ENCODE measurements around the gene AHSP.

Gene AHSP

GRCh38 chr16:31530405-31530804, 2.7 kb downstream of the AHSP start:
- no peaks in the 10 kb centered on the region for H3K36me3 Mint-ChIP-seq (ENCODE audit: low read depth)
- H3K27ac Mint-ChIP-seq: no peak overlapping the region
- no peak for DNase-seq
- TF ChIP-seq CTCF (IDR thresholded peaks at IDR 0.05): no peak
- no peaks in the 10 kb centered on the region for H3K9me3 Mint-ChIP-seq
- H3K4me1 Mint-ChIP-seq: peaks cover 13% of the 10 kb centered on the region
- peaks cover 14% of the 10 kb centered on the region for H3K27me3 Mint-ChIP-seq (ENCODE audit: low read depth, poor library complexity)
- H3K4me3 Mint-ChIP-seq: peak overlapping the region; percentile 78

GRCh38 chr16:31531096-31531495, 3.4 kb downstream of the AHSP start:
- no peak for DNase-seq
- H3K27ac Mint-ChIP-seq: no peak overlapping the region
- no peaks in the 10 kb centered on the region for H3K36me3 Mint-ChIP-seq (ENCODE audit: low read depth)
- H3K4me3 Mint-ChIP-seq: no peak overlapping the region
- peaks cover 18% of the 10 kb centered on the region for H3K27me3 Mint-ChIP-seq (ENCODE audit: low read depth, poor library complexity)
- peaks cover 13% of the 10 kb centered on the region for H3K4me1 Mint-ChIP-seq
- H3K9me3 Mint-ChIP-seq: peaks cover 6% of the 10 kb centered on the region
- no peak for TF ChIP-seq CTCF (IDR thresholded peaks at IDR 0.05)

- Mint-ChIP-seq H3K9me3 (peaks cover 7% of the 10 kb centered on the region), H3K4me3 (no peak overlapping the region), H3K36me3 (ENCODE audit: low read depth) (no peaks in the 10 kb centered on the region), H3K27me3 (ENCODE audit: low read depth, poor library complexity) (peaks cover 21% of the 10 kb centered on the region), H3K4me1 (peaks cover 13% of the 10 kb centered on the region), H3K27ac (no peak overlapping the region)
- DNase-seq: no peak
- no peak for TF ChIP-seq CTCF (IDR thresholded peaks at IDR 0.05)
Measured at GRCh38 chr16:31532120-31532519, 4.4 kb downstream of the AHSP start.

- no peak for TF ChIP-seq CTCF (IDR thresholded peaks at IDR 0.05)
- H3K9me3 Mint-ChIP-seq: peaks cover 9% of the 10 kb centered on the region
- H3K4me1 Mint-ChIP-seq: peaks cover 13% of the 10 kb centered on the region
- no peak for DNase-seq
- peaks cover 24% of the 10 kb centered on the region for H3K27me3 Mint-ChIP-seq (ENCODE audit: low read depth, poor library complexity)
- H3K4me3 Mint-ChIP-seq: no peak overlapping the region
- H3K27ac Mint-ChIP-seq: no peak overlapping the region
- no peaks in the 10 kb centered on the region for H3K36me3 Mint-ChIP-seq (ENCODE audit: low read depth)
Measured at GRCh38 chr16:31532896-31533295, 5.2 kb downstream of the AHSP start.

- no peak overlapping the region for H3K4me3 Mint-ChIP-seq
- DNase-seq: no peak
- no peaks in the 10 kb centered on the region for H3K36me3 Mint-ChIP-seq (ENCODE audit: low read depth)
- peaks cover 33% of the 10 kb centered on the region for H3K9me3 Mint-ChIP-seq
- no peak overlapping the region for H3K27ac Mint-ChIP-seq
- no peaks in the 10 kb centered on the region for H3K4me1 Mint-ChIP-seq
- TF ChIP-seq CTCF (IDR thresholded peaks at IDR 0.05): no peak
- H3K27me3 Mint-ChIP-seq (ENCODE audit: low read depth, poor library complexity): peaks cover 34% of the 10 kb centered on the region
Measured at GRCh38 chr16:31535737-31536136, 8.0 kb downstream of the AHSP start.

- TF ChIP-seq CTCF (IDR thresholded peaks at IDR 0.05): no peak
- no peak overlapping the region for H3K27ac Mint-ChIP-seq
- no peak overlapping the region for H3K4me3 Mint-ChIP-seq
- H3K4me1 Mint-ChIP-seq: no peaks in the 10 kb centered on the region
- H3K36me3 Mint-ChIP-seq (ENCODE audit: low read depth): no peaks in the 10 kb centered on the region
- peaks cover 37% of the 10 kb centered on the region for H3K27me3 Mint-ChIP-seq (ENCODE audit: low read depth, poor library complexity)
- peaks cover 37% of the 10 kb centered on the region for H3K9me3 Mint-ChIP-seq
- DNase-seq: no peak
Measured at GRCh38 chr16:31536804-31537361, 9.2 kb downstream of the AHSP start.

Measured in nephron progenitor cell (in vitro differentiated cells).